Trophoblast cell (in vitro differentiated cells and primary cell): ENCODE results near the gene ASIC2.
A peak's percentile ranks its signal among the peaks of the same experiment; 100 is the strongest.

Experiments
- DNase-seq, 2 donors: peaks; one replicate each; pipeline ENCODE4 v3.0.0-alpha.2; 2016
- H2AFZ ChIP-seq: 2 replicates; pipeline ENCODE4 v1.6.1; 2013; ENCODE audit warnings: low read length, moderate library complexity, mild to moderate bottlenecking; ENCODE audit not compliant: insufficient read depth, poor library complexity
- H2AK5ac ChIP-seq: 2 replicates; pipeline ENCODE4 v1.6.1; 2013; ENCODE audit warnings: mild to moderate bottlenecking, low read length
- H2BK120ac ChIP-seq: 2 replicates; pipeline ENCODE4 v1.6.1; 2013; ENCODE audit warnings: low read length, mild to moderate bottlenecking, moderate library complexity; ENCODE audit not compliant: insufficient read depth, poor library complexity
- H2BK12ac ChIP-seq: 2 replicates; pipeline ENCODE4 v1.6.1; 2013; ENCODE audit warnings: mild to moderate bottlenecking, low read length, moderate library complexity
- H2BK5ac ChIP-seq: 2 replicates; pipeline ENCODE4 v1.6.1; 2013; ENCODE audit warnings: low read length, low read depth, moderate library complexity, mild to moderate bottlenecking; ENCODE audit not compliant: poor library complexity
- H3K14ac ChIP-seq: 2 replicates; pipeline ENCODE4 v1.6.1; 2013; ENCODE audit warnings: mild to moderate bottlenecking, low read length
- H3K18ac ChIP-seq: 2 replicates; pipeline ENCODE4 v1.6.1; 2013; ENCODE audit warnings: mild to moderate bottlenecking, low read length
- H3K23ac ChIP-seq: 2 replicates; pipeline ENCODE4 v1.6.1; 2013; ENCODE audit warnings: low read length
- H3K27ac ChIP-seq: 2 replicates; pipeline ENCODE4 v1.5.1; 2013; ENCODE audit warnings: low read depth, mild to moderate bottlenecking, inconsistent platforms, low read length, moderate library complexity
- H3K27me3 ChIP-seq: 2 replicates; pipeline ENCODE4 v1.6.1; 2013; ENCODE audit warnings: inconsistent platforms, mild to moderate bottlenecking, low read length, moderate library complexity; ENCODE audit not compliant: insufficient read depth
- H3K36me3 ChIP-seq, 2 experiments: 1 replicate in 1 of 2; 2 replicates in 1 of 2; pipeline ENCODE4 v1.6.1; 2013; ENCODE audit warnings: low read length in 2 of 2, mild to moderate bottlenecking in 2 of 2, moderate library complexity in 1 of 2; ENCODE audit not compliant: insufficient read depth in 2 of 2, control insufficient read depth in 1 of 2
- H3K4ac ChIP-seq: 2 replicates; pipeline ENCODE4 v1.6.1; 2013; ENCODE audit warnings: low read depth, mild to moderate bottlenecking, low read length, moderate library complexity
- H3K4me1 ChIP-seq, 2 experiments: 1 replicate in 1 of 2; 2 replicates in 1 of 2; pipeline ENCODE4 v1.6.1; 2013; ENCODE audit warnings: low read length in 2 of 2, mild to moderate bottlenecking in 2 of 2, moderate library complexity in 1 of 2; ENCODE audit not compliant: insufficient read depth in 2 of 2, control insufficient read depth in 1 of 2
- H3K4me2 ChIP-seq: 2 replicates; pipeline ENCODE4 v1.6.1; 2013; ENCODE audit warnings: inconsistent platforms, mild to moderate bottlenecking, low read length, moderate library complexity
- H3K4me3 ChIP-seq: 2 replicates; pipeline ENCODE4 v1.5.1; 2013; ENCODE audit warnings: mild to moderate bottlenecking, low read depth, low read length, inconsistent platforms
- H3K79me1 ChIP-seq: one replicate; pipeline ENCODE4 v1.6.1; 2013; ENCODE audit warnings: low read length
- H3K79me2 ChIP-seq: 2 replicates; pipeline ENCODE4 v1.6.1; 2013; ENCODE audit warnings: low read length, mild to moderate bottlenecking; ENCODE audit not compliant: control insufficient read depth, insufficient read depth, poor library complexity
- H3K9ac ChIP-seq: 2 replicates; pipeline ENCODE4 v1.6.1; 2013; ENCODE audit warnings: mild to moderate bottlenecking, low read length
- H3K9me3 ChIP-seq: 2 replicates; pipeline ENCODE4 v1.6.1; 2013; ENCODE audit warnings: low read depth, mild to moderate bottlenecking, control low read depth, inconsistent platforms, low read length; ENCODE audit not compliant: insufficient read depth
- H4K12ac ChIP-seq: 2 replicates; pipeline ENCODE4 v1.6.1; 2013; ENCODE audit warnings: low read depth, mild to moderate bottlenecking, low read length, moderate library complexity
- H4K8ac ChIP-seq: 2 replicates; pipeline ENCODE4 v1.6.1; 2013; ENCODE audit warnings: low read depth, mild to moderate bottlenecking, low read length, moderate library complexity
- H4K91ac ChIP-seq: one replicate; pipeline ENCODE4 v1.6.1; 2013; ENCODE audit warnings: low read depth, mild to moderate bottlenecking, low read length, moderate library complexity
- WGBS: extraction: QIAGEN DNeasy Blood & Tissue Kit; methylation state at CpG from one replicate; pipeline ENCODE4 v1.1.7; 2013; ENCODE audit warnings: missing lambda C conversion rate; ENCODE audit not compliant: insufficient read length, insufficient coverage; ENCODE audit errors: extremely low coverage; 5-methylcytosine and 5-hydroxymethylcytosine counted together

ASIC2 gene

GRCh38 chr17:33142705-33143299 lies 150.3 kb downstream of the ASIC2 start:
- WGBS: no CpG with 5 or more reads among the region's 3 CpGs
- H3K36me3 ChIP-seq: no peaks in the 10 kb centered on the region

DNA sequence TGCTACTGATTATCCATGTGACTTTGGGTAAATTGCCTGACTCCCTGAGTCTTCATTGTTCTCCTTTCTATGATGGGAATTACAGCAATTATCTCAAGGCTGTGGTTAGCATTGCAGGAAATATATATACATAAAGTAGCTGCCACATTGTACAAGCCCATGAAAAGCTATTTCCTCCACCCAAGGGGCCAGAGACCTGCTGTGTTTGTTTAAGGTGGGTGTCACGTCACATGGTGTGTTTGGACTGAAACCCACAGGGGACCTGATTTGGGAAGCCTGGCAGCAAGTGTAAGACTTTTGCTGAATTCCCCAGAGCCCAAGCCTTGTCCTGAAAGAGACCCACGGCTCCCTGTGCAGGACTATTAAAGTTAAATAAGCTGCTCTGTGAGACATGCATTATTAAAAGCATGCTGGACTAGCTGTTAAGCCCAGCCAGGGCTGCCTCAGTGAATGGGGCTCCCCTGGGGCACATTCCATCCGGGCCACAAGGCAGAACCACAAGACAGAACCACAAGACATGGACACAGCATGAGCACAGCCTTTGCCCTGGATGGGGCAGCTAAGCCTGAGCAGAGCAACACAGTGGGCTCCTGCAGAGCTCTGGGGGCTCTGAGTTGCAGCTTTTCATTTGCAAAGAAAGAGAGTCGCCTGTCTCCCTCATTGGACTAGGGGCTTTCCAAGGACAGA lies 152.5 kb downstream of the ASIC2 start:
- H4K8ac ChIP-seq: no peak overlapping the region
- H3K4me2 ChIP-seq: no peak overlapping the region
- no peak overlapping the region for H2BK5ac ChIP-seq
- no peaks in the 10 kb centered on the region for H3K4me1 ChIP-seq
- DNase-seq: no peak
- no peak overlapping the region for H3K18ac ChIP-seq
- H3K27me3 ChIP-seq: no peaks in the 10 kb centered on the region
- H3K4me3 ChIP-seq: no peak overlapping the region
- WGBS: no CpG with 5 or more reads among the region's 4 CpGs
- H2AFZ ChIP-seq: no peak overlapping the region
- H2BK12ac ChIP-seq: no peak overlapping the region
- no peak overlapping the region for H4K91ac ChIP-seq
- no peak overlapping the region for H3K23ac ChIP-seq
- no peak overlapping the region for H2AK5ac ChIP-seq
- no peak overlapping the region for H3K27ac ChIP-seq
- no peak overlapping the region for H3K4ac ChIP-seq
- peaks cover 1% of the 10 kb centered on the region for H3K9me3 ChIP-seq
- H3K79me2 ChIP-seq: no peaks in the 10 kb centered on the region
- no peak overlapping the region for H3K14ac ChIP-seq
- no peak overlapping the region for H3K9ac ChIP-seq
- H3K36me3 ChIP-seq: no peaks in the 10 kb centered on the region
- no peak overlapping the region for H4K12ac ChIP-seq
- no peak overlapping the region for H2BK120ac ChIP-seq
- H3K79me1 ChIP-seq: no peaks in the 10 kb centered on the region

More at GRCh38 chr17:33142705-33143299, 150.3 kb downstream of the ASIC2 start:
- Histone ChIP-seq H3K27me3 (no peaks in the 10 kb centered on the region), H3K4me3 (no peak overlapping the region), H3K27ac (no peak overlapping the region), H3K79me1 (no peaks in the 10 kb centered on the region), H2BK5ac (no peak overlapping the region), H3K9ac (no peak overlapping the region), H3K79me2 (no peaks in the 10 kb centered on the region), H3K4ac (no peak overlapping the region), H2AFZ (no peak overlapping the region), H3K9me3 (peaks cover 1% of the 10 kb centered on the region), H2BK12ac (no peak overlapping the region), H3K14ac (no peak overlapping the region), H3K4me1 (no peaks in the 10 kb centered on the region), H2AK5ac (no peak overlapping the region), H3K4me2 (no peak overlapping the region), H4K12ac (no peak overlapping the region), H2BK120ac (no peak overlapping the region), H3K23ac (no peak overlapping the region), H3K18ac (no peak overlapping the region), H4K8ac (no peak overlapping the region), H4K91ac (no peak overlapping the region)
- DNase-seq: peak; percentile 9 to 64

DNA sequence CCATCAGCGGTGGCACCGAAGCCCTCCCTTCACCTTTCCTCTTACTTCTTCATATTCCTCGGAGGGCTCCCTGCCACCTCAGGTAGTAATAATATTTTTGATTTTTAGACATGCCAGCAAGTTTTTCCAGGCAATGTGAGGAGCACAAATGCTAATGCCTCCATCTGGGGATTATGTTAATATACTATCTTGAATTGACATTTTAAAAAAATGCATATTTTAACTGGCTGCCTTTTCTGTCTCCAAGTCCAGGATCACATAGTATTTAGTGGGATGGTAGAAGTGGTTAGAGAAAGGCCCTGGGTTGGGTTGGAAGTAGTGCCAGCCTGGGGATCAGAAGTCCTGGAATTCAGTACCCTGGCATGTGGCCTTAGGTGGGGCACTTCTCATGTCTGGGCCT lies 154.5 kb downstream of the ASIC2 start:
- H3K23ac ChIP-seq: no peak overlapping the region
- no peaks in the 10 kb centered on the region for H3K79me1 ChIP-seq
- H3K9ac ChIP-seq: no peak overlapping the region
- H4K8ac ChIP-seq: no peak overlapping the region
- H2BK5ac ChIP-seq: no peak overlapping the region
- H2AFZ ChIP-seq: no peak overlapping the region
- H3K79me2 ChIP-seq: no peaks in the 10 kb centered on the region
- no peak overlapping the region for H3K14ac ChIP-seq
- H4K12ac ChIP-seq: no peak overlapping the region
- H3K4me1 ChIP-seq: no peaks in the 10 kb centered on the region
- no peak for DNase-seq
- H2AK5ac ChIP-seq: no peak overlapping the region
- no peak overlapping the region for H3K27ac ChIP-seq
- WGBS: no CpG with 5 or more reads among the region's 3 CpGs
- no peak overlapping the region for H2BK12ac ChIP-seq
- H3K4me2 ChIP-seq: no peak overlapping the region
- no peak overlapping the region for H3K18ac ChIP-seq
- no peaks in the 10 kb centered on the region for H3K27me3 ChIP-seq
- H3K36me3 ChIP-seq: no peaks in the 10 kb centered on the region
- no peaks in the 10 kb centered on the region for H3K9me3 ChIP-seq
- H2BK120ac ChIP-seq: no peak overlapping the region
- H3K4me3 ChIP-seq: no peak overlapping the region
- H3K4ac ChIP-seq: no peak overlapping the region
- no peak overlapping the region for H4K91ac ChIP-seq

DNA sequence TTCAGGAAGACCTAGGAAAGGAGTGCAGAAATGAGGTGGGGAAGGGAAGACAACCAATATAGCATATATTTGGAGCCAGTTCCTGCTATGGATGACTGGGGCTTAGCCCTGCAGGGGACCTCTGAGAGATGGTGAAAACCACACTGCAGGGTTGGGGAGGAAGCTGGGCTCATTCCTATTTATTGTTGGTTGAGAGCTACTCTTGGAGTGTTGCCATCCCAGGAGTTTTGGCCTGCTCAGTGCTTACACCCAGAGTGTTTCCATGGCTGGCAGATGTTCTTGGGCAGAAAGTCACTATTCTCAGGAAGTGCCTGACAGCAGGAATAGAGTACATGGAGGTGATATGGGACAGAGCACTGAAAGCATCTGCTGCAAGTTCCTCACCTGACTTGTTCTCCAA lies 155.7 kb downstream of the ASIC2 start:
- Histone ChIP-seq H3K4me3 (no peak overlapping the region), H4K8ac (no peak overlapping the region), H2AFZ (no peak overlapping the region), H3K36me3 (no peaks in the 10 kb centered on the region), H2BK5ac (no peak overlapping the region), H4K12ac (no peak overlapping the region), H2BK120ac (no peak overlapping the region), H3K79me2 (no peaks in the 10 kb centered on the region), H3K79me1 (no peaks in the 10 kb centered on the region), H2BK12ac (no peak overlapping the region), H3K14ac (no peak overlapping the region), H3K9ac (no peak overlapping the region), H3K9me3 (no peaks in the 10 kb centered on the region), H3K4me2 (no peak overlapping the region), H3K23ac (no peak overlapping the region), H3K18ac (no peak overlapping the region), H3K4ac (no peak overlapping the region), H2AK5ac (no peak overlapping the region), H3K27ac (no peak overlapping the region), H3K4me1 (no peaks in the 10 kb centered on the region), H3K27me3 (no peaks in the 10 kb centered on the region), H4K91ac (no peak overlapping the region)
- DNase-seq: no peak
